Measurements from ENCODE around the gene PI16. TPM values are rescaled to one million over a fixed set of nuclear protein-coding genes. Genes with fewer than 3 reads are reported as not detected.
A peak's percentile ranks its signal among the peaks of the same experiment; 100 is the strongest.

PI16 gene
- total and polyA plus RNA-seq, 2 donors (not counting 3 experiments of a cell fraction or from before 2014, with no cell fraction given): 0.14 TPM; not detected in 1

DNA sequence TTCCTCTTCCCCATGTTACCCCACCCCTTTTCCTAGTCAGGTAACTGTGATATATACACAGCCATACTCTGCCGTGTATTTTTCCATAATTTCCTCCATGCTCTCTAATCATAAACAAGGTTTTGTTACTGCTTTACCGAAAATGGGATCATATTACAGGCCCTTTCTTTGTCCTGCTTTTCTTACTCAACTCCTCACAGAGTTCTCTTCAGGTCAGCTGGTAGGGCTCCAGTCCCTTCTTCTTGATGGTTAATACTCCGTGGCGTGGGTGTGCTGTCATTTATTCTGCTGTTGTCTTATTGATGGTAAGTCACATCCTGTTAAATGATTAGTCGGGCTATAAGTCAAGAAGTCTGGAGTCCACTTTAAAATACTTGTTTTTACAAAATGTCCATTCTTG lies 24.9 kb upstream of the PI16 start:
- no peaks in the 10 kb centered on the region for H3K27me3 ChIP-seq (ENCODE audit: control insufficient read depth in 2 of 2, insufficient read depth in 2 of 2, low read length in 2 of 2)
- no peaks in the 10 kb centered on the region for H3K9me1 ChIP-seq (replicated peaks; ENCODE audit: control insufficient read depth, extremely low read depth, insufficient read depth, low read length)
- no peak overlapping the region for H2AFZ ChIP-seq (ENCODE audit: low read depth, low read length)
- H3K9me3 ChIP-seq (replicated peaks; ENCODE audit: control insufficient read depth, insufficient read depth, low read length): no peaks in the 10 kb centered on the region
- H3K4me1 ChIP-seq (ENCODE audit: control insufficient read depth, extremely low read depth, insufficient read depth, low read length): peaks cover 8% of the 10 kb centered on the region
- H4K20me1 ChIP-seq (replicated peaks; ENCODE audit: control insufficient read depth, extremely low read depth, insufficient read depth, low read length): no peaks in the 10 kb centered on the region
- H3K9ac ChIP-seq (replicated peaks; ENCODE audit: extremely low read depth, insufficient read depth, low read length): no peak overlapping the region
- intact Hi-C loops (cut with micrococcal nuclease) (no loop called here), dilution Hi-C loops (cut with MboI; ENCODE audit: extremely low pct_ligation_motif_present, low sequenced_read_pairs) (no loop called here)
- no peaks in the 10 kb centered on the region for H3K79me2 ChIP-seq (ENCODE audit: control insufficient read depth, insufficient read depth, low read length)
- FAIRE-seq: peak; percentile 18
- no peak for TF ChIP-seq FOS (IDR thresholded peaks at IDR 0.05; ENCODE audit: borderline replicate concordance, insufficient read depth, low read length)
- peaks cover 2 to 3% of the 10 kb centered on the region in 2 experiments for H3K36me3 ChIP-seq (ENCODE audit: control insufficient read depth in 2 of 2, extremely low read depth in 1 of 2, insufficient read depth in 2 of 2, low read length in 2 of 2)
- H3K4me3 ChIP-seq (replicated peaks in 1 of 3; ENCODE audit: insufficient read depth in 1 of 3, low read depth in 1 of 3, low read length in 3 of 3): no peak overlapping the region
- no peak overlapping the region for H3K27ac ChIP-seq (ENCODE audit: insufficient read depth, low read depth, low read length)
- no TSS peak for BruUV-seq (replicated peaks)
- H3K4me2 ChIP-seq (ENCODE audit: insufficient read depth, low read length): no peak overlapping the region
- no peak for DNase-seq (ENCODE audit: low read depth, low spot score)
- POLR2A ChIA-PET: no interaction called here
- CTCF ChIA-PET: no interaction called here

DNA sequence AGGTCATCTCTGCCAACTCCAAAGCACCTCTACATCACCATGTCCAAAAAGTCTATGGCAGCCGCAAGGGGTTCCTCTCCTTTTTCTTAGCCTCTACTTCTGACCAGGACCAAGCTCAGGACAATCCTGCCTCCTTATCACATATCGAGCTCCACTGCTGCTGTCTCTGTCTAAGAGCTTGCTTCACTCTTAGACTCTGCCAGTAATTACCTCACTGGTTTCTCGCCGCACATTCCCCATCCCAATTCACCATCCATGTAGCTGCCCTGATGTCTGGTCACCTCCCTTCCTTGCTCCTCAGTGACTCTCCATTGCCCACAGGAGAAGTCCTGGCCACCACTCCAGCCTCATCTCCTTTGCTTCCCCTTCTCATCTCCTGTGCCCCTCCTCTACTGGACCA lies 24.1 kb upstream of the PI16 start:
- H4K20me1 ChIP-seq (replicated peaks; ENCODE audit: control insufficient read depth, extremely low read depth, insufficient read depth, low read length): no peaks in the 10 kb centered on the region
- CTCF ChIA-PET: no interaction called here
- no peak overlapping the region for H3K4me2 ChIP-seq (ENCODE audit: insufficient read depth, low read length)
- H3K36me3 ChIP-seq (ENCODE audit: control insufficient read depth in 2 of 2, extremely low read depth in 1 of 2, insufficient read depth in 2 of 2, low read length in 2 of 2): no peaks in the 10 kb centered on the region
- DNase-seq (ENCODE audit: low read depth, low spot score): no peak
- TF ChIP-seq GATA2 (IDR thresholded peaks at IDR 0.05; ENCODE audit: insufficient read depth, insufficient read length, low read depth, low read length) (no peak), POLR2AphosphoS5 (IDR thresholded peaks at IDR 0.05; ENCODE audit: insufficient read depth, low read depth, low read length) (no peak), MYC (IDR thresholded peaks at IDR 0.05; ENCODE audit: low read depth, low read length) (no peak), FOS (IDR thresholded peaks at IDR 0.05; ENCODE audit: borderline replicate concordance, insufficient read depth, low read length) (no peak), EZH2 (IDR thresholded peaks at IDR 0.05; ENCODE audit: borderline replicate concordance, low read depth, low read length, severe bottlenecking) (no peak), POLR2A (IDR thresholded peaks at IDR 0.05; ENCODE audit: low read depth, low read length) (no peak), JUN (IDR thresholded peaks at IDR 0.05; ENCODE audit: borderline replicate concordance, insufficient read depth, insufficient read length, low read depth) (no peak)
- TF ChIP-seq, protein P1, sequence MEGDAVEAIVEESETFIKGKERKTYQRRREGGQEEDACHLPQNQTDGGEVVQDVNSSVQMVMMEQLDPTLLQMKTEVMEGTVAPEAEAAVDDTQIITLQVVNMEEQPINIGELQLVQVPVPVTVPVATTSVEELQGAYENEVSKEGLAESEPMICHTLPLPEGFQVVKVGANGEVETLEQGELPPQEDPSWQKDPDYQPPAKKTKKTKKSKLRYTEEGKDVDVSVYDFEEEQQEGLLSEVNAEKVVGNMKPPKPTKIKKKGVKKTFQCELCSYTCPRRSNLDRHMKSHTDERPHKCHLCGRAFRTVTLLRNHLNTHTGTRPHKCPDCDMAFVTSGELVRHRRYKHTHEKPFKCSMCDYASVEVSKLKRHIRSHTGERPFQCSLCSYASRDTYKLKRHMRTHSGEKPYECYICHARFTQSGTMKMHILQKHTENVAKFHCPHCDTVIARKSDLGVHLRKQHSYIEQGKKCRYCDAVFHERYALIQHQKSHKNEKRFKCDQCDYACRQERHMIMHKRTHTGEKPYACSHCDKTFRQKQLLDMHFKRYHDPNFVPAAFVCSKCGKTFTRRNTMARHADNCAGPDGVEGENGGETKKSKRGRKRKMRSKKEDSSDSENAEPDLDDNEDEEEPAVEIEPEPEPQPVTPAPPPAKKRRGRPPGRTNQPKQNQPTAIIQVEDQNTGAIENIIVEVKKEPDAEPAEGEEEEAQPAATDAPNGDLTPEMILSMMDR (IDR thresholded peaks at IDR 0.05; ENCODE audit: extremely low read depth in 1 of 2, insufficient read depth in 1 of 2, low read depth in 1 of 2, low read length in 2 of 2): no peak
- TF ChIP-seq, protein P2, sequence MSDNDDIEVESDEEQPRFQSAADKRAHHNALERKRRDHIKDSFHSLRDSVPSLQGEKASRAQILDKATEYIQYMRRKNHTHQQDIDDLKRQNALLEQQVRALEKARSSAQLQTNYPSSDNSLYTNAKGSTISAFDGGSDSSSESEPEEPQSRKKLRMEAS (IDR thresholded peaks at IDR 0.05; ENCODE audit: insufficient read depth, insufficient read length): no peak
- FAIRE-seq: no peak
- no peak overlapping the region for H3K4me3 ChIP-seq (replicated peaks in 1 of 3; ENCODE audit: insufficient read depth in 1 of 3, low read depth in 1 of 3, low read length in 3 of 3)
- intact Hi-C loops (cut with micrococcal nuclease) (no loop called here), dilution Hi-C loops (cut with MboI; ENCODE audit: extremely low pct_ligation_motif_present, low sequenced_read_pairs) (no loop called here)
- POLR2A ChIA-PET: no interaction called here
- H3K9me1 ChIP-seq (replicated peaks; ENCODE audit: control insufficient read depth, extremely low read depth, insufficient read depth, low read length): no peaks in the 10 kb centered on the region
- H3K9ac ChIP-seq (replicated peaks; ENCODE audit: extremely low read depth, insufficient read depth, low read length): no peak overlapping the region
- peaks cover 8% of the 10 kb centered on the region for H3K4me1 ChIP-seq (ENCODE audit: control insufficient read depth, extremely low read depth, insufficient read depth, low read length)
- no peak overlapping the region for H3K27ac ChIP-seq (ENCODE audit: insufficient read depth, low read depth, low read length)
- H2AFZ ChIP-seq (ENCODE audit: low read depth, low read length): no peak overlapping the region
- no peaks in the 10 kb centered on the region for H3K79me2 ChIP-seq (ENCODE audit: control insufficient read depth, insufficient read depth, low read length)
- BruUV-seq (replicated peaks): no TSS peak
- no peaks in the 10 kb centered on the region for H3K27me3 ChIP-seq (ENCODE audit: control insufficient read depth in 2 of 2, insufficient read depth in 2 of 2, low read length in 2 of 2)
- H3K9me3 ChIP-seq (replicated peaks; ENCODE audit: control insufficient read depth, insufficient read depth, low read length): no peaks in the 10 kb centered on the region
